GM15510 (cell line): ENCODE data around the gene NRN1L.

Experiments
- POLR2A ChIP-seq: IDR thresholded peaks from 3 replicates; pipeline ENCODE4 v1.6.1; 2011; ENCODE audit warnings: borderline replicate concordance; ENCODE audit not compliant: insufficient read length; ENCODE audit errors: extremely low read depth

The NRN1L gene

GRCh38 chr16:67873435-67874370 lies 11.0 kb upstream of the NRN1L start:
- TF ChIP-seq POLR2A: no peak

- no peak for TF ChIP-seq POLR2A
Measured at GRCh38 chr16:67874372-67874771, 10.3 kb upstream of the NRN1L start.

- TF ChIP-seq POLR2A: no peak
Measured at GRCh38 chr16:67877064-67877463, 7.6 kb upstream of the NRN1L start.

GRCh38 chr16:67878232-67878631 lies 6.5 kb upstream of the NRN1L start:
- no peak for TF ChIP-seq POLR2A

- TF ChIP-seq POLR2A: no peak
Measured at GRCh38 chr16:67878846-67879245, 5.8 kb upstream of the NRN1L start.

- TF ChIP-seq POLR2A: no peak
Measured at GRCh38 chr16:67879462-67879861, 5.2 kb upstream of the NRN1L start.

GRCh38 chr16:67879936-67880335 lies 4.7 kb upstream of the NRN1L start:
- no peak for TF ChIP-seq POLR2A

GRCh38 chr16:67880584-67880983 lies 4.1 kb upstream of the NRN1L start:
- no peak for TF ChIP-seq POLR2A

GRCh38 chr16:67881621-67882161 lies 3.0 kb upstream of the NRN1L start:
- no peak for TF ChIP-seq POLR2A

GRCh38 chr16:67882374-67883145 lies 2.1 kb upstream of the NRN1L start:
- no peak for TF ChIP-seq POLR2A

GRCh38 chr16:67883146-67883871 lies 1.4 kb upstream of the NRN1L start:
- TF ChIP-seq POLR2A: no peak

GRCh38 chr16:67883872-67884261 lies 818 bp upstream of the NRN1L start:
- TF ChIP-seq POLR2A: no peak

- no peak for TF ChIP-seq POLR2A
Measured at GRCh38 chr16:67885545-67885944, 860 bp downstream of the NRN1L start.

GRCh38 chr16:67885976-67886375 lies 1.3 kb downstream of the NRN1L start:
- TF ChIP-seq POLR2A: no peak

- no peak for TF ChIP-seq POLR2A
Measured at GRCh38 chr16:67886387-67886786, 1.7 kb downstream of the NRN1L start.
